ENCODE results near the gene SLC25A47. TPM values are rescaled to one million over a fixed set of nuclear protein-coding genes. Genes with fewer than 3 reads are reported as not detected.
"Not testable (repeated sequence)": the region's sequence is repeated elsewhere in the genome, so short reads cannot be mapped to it uniquely, and the experiment has no call there.

The SLC25A47 gene
- polyA plus RNA-seq, 10 donors, result 0.11 to 0.14 TPM; not detected in 8

GRCh38 chr14:100289916-100290606, 33.1 kb upstream of the SLC25A47 start:
- no peak for DNase-seq

- DNase-seq, result no peak
These were observed 32.4 kb upstream of the SLC25A47 start for GRCh38 chr14:100290607-100291304.

GRCh38 chr14:100291305-100292075, 31.6 kb upstream of the SLC25A47 start:
- no peak for DNase-seq

DNA sequence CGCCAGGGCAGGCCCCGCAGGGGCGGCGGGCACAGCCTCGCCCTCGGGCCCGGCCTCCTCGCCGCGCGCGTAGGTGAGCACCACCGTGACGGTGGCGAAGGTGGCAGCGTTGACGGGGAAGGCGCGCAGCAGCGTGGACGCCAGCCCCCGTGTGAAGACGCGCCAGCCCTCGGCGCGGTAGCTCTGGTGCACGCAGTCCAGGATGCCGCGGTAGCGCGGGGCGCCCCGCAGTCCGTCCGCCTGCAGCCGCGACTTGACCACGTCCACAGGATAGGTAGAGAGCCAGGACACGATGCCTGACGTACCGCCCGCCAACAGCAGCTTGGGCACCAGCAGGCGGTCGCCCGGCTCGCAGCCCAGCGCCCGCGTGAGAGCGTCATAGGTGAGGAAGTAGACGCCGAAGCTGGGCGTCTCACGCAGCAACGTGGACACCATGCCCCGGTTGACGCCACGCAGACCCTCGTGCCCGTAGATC, 30.8 kb upstream of the SLC25A47 start:
- DNase-seq, result no peak

- DNase-seq, result no peak
These were observed 30.2 kb upstream of the SLC25A47 start for GRCh38 chr14:100292776-100293461.

DNA sequence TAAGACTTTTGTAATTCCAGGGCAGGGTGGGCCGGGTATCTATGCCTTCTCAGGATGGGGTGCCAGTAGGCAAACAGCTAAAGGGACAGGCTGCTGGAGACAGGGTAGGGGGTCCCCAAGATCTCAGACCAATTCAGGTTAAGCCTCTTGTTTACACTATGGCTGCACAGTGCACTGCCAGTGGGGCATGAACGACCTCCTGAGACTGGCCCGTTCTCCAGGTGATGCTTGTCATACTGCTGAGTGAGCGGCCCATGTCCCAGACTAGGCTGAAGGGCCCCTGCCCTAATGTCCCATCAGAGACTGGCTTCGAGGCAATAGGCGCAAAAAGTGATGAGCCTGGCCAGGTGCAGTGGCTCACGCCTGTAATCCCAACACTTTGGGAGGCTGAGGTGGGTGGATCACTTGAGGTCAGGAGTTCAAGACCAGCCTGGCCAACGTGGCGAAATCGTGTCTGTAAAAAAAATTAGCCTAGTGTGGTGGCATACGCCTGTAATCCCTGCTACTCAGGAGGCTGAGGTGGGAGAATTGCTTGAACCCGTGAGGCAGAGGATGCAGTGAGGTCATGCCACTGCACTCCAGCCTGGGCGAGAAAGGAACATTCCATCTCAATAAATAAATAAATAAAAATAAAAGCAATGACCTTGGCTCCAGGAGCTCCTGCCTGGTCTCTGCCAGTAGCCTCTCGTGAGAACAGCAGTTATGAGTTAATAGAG, 29.5 kb upstream of the SLC25A47 start:
- DNase-seq, result no peak

DNA sequence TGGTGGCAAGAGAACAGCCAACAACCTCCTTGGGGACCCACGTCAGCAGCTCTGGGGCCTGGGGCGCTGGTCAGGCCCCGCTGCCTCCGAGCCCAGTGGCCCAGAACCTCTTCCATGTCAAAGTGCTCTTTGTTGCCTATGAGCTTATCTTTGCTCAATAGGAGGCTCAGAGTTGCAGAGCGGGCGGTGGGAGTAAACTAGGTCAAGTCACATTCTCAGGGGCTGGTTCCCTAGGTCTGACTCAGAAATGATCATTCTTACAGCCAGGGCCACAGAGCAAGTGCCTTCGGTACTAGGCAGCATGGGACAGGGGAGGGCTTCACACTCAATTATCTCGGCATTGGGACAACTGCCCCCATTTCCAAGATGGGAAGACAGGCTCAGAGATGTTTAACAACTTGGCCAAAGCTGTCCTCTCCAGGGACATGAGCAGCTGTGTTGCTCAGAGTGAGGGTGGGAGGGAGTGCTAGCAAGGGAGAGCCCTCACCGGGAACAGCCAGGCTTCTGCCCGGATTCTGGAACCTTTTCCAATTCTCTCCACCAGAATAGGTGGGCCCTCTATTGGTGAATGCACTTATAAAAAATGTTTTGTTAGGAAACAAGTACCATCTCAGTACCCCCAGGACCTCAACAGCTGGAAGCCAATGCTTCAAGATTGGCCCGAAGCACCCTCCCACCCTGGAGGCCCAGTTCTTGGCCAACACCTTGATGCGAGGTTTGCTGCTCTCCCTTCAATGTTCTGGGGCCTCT, 28.8 kb upstream of the SLC25A47 start:
- no peak for DNase-seq

- no peak for DNase-seq
These were observed 28.2 kb upstream of the SLC25A47 start for GRCh38 chr14:100294963-100295330.

- DNase-seq, result no peak
These were observed 27.6 kb upstream of the SLC25A47 start for GRCh38 chr14:100295376-100296105.

DNA sequence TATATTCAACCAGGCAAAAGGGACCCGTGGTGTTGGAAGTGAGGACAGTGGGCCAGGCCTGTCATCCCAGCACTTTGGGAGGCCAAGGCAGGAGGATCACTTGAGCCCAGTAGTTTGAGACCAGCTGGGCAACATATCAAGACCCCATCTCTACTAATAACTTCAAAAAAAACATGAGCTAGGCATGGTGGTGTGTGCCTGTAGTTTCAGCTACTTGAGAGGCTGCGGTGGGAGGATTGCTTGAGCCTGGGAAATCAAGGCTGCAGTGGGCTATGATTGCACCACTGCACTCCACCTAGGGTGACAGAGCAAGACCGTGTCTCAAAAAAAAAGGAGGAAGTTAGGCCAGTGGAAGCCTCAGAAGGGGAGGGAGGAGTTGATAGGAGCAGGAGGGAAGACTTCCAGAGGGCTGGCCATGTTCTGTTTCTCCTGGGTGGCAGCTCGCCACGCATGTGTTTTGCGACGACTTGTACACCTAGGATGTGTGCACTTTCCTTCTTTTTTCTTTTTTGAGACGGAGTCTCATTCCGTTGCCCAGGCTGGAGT, 27.0 kb upstream of the SLC25A47 start:
- no peak for DNase-seq

DNA sequence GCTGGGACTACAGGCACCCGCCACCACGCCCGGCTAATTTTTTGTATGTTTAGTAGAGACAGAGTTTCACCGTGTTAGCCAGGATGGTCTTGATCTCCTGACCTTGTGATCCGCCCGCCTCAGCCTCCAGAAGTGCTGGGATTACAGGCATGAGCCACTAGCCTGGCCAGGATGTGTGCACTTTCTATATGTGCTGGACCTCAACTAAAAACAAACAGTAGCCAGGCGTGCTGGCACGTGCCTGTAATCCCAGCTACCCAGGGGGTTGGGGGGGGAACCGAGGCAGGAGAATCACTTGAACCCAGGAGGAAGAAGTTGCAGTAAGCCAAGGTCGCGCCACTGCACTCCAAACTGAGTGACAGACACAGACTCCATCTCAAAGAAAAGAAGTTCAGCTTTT, 26.4 kb upstream of the SLC25A47 start:
- not testable (repeated sequence) for DNase-seq

DNA sequence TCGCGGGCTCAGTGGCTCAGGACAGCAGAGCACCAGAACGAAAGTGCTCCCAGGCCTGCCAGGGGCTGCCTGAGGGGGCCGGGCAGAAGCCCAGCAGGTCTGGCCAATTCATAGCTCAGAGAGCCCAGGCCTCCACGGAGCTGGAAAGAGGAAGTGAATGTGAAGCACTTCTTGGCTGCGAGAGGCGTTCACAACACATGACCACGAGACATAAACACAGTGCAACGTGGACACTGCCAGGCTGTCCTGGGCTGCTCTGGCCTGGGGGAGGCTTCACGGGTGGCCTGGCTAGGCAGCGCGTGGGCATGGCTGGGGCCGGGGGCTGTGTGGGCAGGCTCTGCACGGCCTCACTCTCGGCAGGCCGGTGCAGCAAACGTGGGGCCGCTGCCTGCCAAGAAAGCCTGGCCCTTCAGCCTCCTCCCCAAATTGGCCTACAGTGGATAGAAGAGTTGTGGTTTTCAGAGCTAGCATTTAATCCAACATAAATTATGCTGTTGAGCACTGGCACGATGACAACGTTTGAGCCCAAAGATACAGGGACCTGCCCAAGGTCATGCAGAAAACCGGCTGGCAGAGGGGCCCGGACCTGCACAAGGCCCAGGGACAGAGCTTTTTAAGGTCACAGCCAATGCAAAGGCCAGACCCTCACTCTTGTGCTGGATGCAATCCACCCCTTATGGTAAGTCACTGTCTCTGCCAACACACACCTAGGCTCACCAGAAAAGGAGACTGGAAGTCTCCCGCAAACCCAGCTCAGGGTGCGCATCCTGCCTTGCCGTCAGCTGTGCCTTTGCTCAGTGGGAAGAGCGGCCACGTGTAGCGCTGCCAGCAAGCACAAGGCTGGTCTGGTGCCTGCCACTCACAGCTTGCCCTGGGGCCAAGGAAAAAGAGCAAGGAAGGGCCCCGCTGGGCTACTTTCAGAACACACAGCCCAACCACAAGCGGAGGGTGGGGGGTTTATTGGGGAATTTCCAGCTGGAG, 25.5 kb upstream of the SLC25A47 start:
- DNase-seq, result peak; percentile 42 to 92 (median 81)

- no peak for DNase-seq
These were observed 24.4 kb upstream of the SLC25A47 start for GRCh38 chr14:100298551-100299237.

DNA sequence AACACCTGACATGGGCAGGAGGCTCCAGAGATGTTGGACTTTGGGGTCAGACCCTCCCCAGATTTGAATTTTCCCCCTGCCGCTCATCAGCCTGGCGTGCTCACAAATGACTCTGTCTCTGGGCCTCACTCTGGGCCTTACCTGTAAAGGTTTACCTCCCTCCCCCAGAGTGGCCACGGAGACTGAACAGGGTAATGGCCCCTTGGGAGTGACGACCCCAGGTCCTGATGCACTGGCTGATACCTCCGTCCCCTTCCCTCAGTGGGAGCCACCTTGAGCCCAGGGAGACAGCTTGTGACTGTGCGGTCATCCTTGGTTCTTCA, 23.9 kb upstream of the SLC25A47 start:
- no peak for DNase-seq

DNA sequence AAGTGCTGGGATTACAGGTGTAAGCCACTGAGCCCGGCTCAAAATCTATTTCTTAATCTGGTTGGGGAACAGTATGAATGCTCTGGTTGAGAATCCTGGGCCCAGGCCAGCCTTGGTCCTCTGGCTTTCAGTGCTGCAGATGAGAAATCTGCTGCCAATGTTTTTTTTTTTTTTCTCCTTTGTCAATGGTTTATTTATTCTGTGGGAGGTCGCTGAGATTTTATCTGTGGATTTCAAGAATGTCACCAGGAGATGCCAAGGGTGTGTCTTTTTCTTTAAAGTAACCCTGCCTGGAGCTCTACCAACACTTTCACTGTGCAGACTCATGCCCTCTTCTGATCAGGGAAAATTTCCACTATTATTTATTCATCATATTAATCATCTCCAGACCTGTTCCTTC, 20.5 kb upstream of the SLC25A47 start:
- DNase-seq, result no peak

GRCh38 chr14:100303179-100303578, 20.0 kb upstream of the SLC25A47 start:
- no peak for DNase-seq

GRCh38 chr14:100303925-100304324, 19.2 kb upstream of the SLC25A47 start:
- no peak for DNase-seq

- peak in 1 of 3 donors; percentile 58 for DNase-seq
These were observed 18.3 kb upstream of the SLC25A47 start for GRCh38 chr14:100304825-100305323.

Measured in muscle of back (tissue), 11 donors.